OCI-LY7 (cell line): ENCODE data around the gene ASPDH.

Experiments
- CTCF ChIP-seq: fragments of 200-600 bp; sonication (generic); conservative IDR thresholded peaks from 2 replicates; pipeline ENCODE4 v1.5.1; 2014; ENCODE audit warnings: mild to moderate bottlenecking, antibody characterized with exemption, low read length, moderate library complexity, mixed read lengths
- EZH2phosphoT487 ChIP-seq: fragments of 200-600 bp; sonication (generic); IDR thresholded peaks from 2 replicates; pipeline ENCODE4 v1.6.1; 2018; ENCODE audit warnings: low read depth, borderline replicate concordance, mild to moderate bottlenecking, mixed run types, antibody characterized with exemption, low read length, moderate library complexity, mixed read lengths

- TF ChIP-seq CTCF (no peak), EZH2phosphoT487 (no peak)
Measured at GRCh38 chr19:50549059-50549926, 35.6 kb upstream of the ASPDH start.
